NCI-H2081 treated with DMSO at 0.1 percent for 48 hours (cell line): ENCODE measurements around the gene SHISA2.

ENCODE experiments used
- DNase-seq: peaks from one replicate; lab custom pipeline; 2025; lab: John Stamatoyannopoulos, UW

SHISA2 gene

DNA sequence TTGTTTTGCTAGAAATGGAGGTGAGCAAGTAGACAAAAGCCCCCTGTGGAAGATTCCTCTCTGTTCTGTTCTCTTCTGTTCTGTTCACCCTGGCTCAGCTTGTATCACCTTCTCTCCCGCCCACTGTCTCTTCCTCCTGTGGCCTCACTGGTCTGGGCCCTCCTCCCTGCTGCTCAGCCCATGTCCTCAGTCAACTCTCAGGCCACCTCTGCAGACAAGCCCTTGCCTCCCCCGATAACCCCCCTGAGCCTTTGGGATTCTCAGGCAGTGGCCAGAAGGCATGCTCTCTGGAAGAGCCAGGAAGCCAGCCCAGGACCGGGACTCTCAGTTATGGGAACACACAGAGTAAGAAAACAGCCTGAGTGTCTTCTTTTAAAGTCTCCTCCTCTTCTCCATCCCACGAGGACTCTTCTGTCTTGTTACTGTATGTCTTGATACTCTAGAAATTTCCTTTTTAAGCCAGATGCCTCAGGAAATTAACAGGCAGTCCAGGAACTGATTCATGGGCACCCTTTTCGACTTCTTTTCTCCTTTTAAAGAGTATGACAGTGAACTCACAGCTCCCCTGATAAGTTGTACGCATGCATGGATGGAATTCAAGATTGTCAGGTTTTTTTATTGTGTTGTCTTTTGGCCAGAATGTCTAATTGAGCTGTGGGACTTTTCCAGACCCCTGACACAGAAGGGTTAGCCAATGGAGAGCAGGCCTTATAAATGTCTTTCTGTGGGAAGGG, 33.7 kb downstream of the SHISA2 start:
- DNase-seq, result no peak

DNA sequence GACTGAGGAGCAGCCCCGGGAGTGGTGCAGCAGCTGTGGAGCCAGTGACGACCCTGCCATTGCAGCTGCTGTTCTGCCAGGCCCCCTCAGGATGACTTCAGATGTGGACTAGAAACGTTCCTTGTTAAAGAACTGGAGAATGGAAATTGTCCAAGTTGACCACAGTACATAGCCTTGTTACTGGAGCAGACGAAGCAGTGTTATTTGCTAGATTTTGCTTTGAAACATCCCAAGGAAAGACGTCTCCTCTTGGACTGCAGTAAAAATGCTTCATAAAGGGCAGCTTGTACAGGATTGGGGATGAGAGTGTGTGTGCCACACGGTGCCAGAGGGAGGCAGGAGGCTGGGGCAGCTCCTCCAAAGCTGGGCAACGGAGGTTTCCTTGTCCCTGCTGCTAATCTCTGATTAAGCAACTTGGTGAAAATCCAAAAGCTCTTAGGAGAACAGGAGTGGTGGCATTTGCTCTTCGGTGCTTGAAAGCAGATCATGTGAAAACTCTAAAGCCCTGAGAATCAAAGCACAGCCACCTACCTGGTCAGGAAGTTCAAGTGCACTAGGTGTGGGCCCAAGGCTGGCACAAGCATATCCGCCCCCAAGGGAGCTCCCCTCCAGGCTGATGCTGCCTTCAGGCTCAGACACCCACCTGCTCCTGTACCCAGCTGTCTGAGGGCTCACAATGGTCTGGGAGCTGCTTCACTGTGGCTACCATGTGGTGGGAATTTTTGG, 34.5 kb downstream of the SHISA2 start:
- DNase-seq, result no peak

DNA sequence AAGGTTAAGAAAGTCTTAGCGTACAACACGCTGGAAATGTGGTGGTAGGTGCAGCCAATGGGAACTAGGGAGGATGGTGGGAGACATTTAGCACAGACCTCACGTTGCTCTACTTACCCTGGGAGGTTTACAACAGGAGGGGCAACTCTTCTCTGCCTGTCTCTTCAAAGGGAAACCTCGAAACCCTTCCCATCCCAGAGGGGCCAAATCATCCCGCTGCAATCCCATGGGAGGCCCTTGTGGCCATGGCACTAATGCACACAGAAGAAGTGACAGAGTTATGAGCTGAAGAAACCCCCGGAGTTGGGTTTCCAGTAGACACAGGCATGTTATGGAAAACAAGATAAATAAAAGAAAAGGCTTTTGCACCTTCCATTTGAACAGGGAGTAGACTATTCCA, 35.6 kb downstream of the SHISA2 start:
- no peak for DNase-seq

DNA sequence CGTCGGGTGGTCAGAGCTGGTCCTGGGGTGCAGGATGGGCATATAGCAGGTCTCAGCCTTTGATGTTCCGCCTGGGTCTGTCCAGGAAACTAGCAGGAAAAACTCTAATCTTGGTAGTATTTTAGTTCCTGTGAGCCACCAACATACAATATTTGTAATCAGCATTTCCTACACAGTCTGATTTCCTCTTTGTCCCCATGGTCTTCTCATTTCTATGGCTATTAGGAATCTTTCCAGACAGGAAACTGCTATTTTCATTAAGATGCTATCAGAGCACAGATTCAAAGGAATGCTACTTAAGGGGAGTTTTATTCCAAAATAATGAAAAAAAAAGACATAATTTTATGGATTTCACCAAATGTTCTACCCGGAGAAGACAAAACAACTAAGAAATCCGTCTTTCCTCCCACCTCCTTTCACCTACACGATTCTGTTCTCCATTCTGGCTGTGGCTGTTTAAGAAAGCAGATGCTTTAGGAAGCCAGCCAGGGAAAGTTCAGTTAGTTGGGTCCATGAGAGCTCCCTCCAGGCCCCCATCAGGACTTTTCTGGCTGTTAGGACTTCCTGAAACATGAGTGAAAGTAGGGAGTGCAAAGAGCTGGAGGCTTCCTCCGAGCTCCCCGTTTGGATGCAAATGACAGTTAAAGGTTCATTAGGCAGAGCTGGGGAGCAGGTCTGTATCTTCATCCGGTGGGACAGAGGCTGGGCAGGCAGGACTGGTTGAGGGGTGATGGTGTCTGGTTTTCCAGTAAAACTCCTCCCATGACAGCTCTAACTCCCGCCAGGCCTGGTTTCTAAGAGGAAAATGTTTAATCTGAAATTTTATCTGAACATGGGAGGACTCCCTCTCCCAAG, 36.3 kb downstream of the SHISA2 start:
- DNase-seq, result no peak

DNA sequence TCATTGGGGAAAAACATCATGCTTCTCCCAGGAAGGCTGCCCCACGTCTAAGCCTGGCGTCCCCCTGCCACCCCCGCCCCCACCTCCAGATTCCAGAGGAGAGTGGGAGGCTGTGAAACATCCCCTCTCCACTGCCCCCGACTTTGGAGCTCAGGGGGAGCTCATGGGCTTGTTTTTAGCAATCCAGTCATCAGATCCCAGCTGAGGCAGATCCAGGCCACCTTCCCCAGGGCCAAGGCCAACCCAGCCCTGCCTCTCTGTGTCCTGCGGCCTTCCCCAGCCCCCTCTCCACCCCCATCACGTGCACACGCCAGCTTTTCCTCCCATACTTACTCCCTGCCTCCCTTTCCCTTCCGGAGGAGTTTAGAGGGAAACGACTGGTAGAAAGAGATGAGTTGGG, 38.8 kb downstream of the SHISA2 start:
- DNase-seq, result no peak

DNA sequence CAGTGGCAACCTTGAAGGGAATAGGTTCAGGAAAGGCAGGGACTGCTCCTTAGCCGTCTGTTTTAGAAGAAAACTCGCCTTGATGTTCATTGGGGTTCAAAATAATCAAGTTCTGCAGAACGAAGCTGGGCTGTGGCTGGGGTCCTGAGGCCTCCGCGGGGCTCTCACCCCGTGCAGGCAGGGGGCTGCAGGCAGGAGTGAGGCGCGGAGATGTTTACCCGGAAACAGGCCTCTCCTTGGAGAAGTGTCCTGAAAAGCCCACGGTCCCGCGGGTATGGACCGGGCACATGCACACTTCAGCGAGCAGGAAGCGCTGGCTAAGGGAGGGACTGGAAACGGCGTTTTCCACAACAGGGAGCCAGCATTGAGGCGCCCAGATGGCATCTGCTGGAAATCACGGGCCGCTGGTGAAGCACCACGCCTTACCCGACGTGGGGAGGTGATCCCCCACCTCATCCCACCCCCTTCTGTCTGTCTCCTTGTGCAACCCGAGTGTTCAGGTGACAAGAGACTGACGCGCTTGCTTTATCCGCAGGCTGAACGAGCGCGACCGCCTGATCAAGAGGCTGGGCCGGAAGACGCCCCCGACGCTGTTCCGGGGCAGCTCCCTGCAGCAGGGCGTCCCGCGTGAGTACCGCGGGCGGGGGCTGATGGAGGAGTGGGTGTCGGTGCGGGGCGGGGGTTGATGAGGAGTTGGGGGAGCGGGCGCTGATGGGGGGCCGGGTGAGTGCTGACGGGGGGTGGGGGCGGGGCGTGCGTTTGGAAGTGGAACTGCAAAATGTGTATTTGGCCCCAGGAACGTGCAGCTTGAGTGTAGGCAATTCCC, 39.6 kb downstream of the SHISA2 start:
- DNase-seq, result no peak

DNA sequence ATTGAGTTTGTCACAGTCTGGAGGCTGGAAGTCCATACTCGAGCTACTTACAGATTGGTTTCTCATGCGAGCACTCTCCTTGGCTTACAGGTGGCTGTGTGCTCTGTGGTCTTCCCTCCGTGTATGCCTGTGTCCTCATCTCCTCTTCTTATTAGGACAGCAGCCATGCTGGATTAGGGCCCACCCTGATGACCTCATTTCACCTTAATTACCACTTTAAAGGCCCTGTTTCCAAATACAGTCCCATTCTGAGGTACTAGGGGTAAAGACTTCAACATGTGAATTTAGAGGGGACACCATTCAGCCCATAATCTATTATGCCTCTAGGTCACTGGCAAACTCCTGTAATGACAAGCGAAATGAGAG, 40.6 kb downstream of the SHISA2 start:
- no peak for DNase-seq

DNA sequence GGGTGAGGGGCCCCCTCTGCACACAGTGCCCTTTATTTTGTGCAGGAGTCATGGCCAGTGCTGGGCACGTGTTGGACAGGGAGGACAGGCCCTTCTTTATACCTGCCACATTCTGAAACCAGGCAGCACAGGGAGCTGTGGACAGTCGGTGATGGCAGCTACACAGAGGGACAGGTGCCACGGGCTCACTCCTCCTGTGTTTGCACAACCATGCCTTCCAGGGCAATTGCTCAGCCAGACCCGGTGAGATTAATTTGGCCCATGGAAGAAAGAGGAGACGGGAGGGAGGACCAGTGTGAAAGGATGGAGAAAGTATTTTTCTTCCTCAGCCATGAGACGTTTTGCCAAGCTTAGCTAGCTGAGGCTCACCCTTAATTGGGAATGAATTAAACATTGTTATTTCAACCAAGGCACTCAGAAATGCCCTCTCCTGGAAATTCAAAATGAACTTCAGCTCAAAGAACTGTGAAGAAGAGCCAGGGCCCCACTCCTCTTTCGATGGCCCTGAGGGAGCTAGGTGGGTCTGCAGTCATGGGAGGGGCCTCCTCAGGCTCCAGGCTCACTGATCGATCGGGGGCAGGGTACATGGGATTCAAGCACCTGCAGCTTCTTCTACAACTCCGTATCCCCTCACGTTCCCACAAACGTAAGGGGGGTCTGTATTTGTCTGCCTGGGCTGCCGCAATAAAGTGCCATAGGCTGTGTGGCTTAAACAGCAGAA, 41.2 kb downstream of the SHISA2 start:
- DNase-seq, result no peak

DNA sequence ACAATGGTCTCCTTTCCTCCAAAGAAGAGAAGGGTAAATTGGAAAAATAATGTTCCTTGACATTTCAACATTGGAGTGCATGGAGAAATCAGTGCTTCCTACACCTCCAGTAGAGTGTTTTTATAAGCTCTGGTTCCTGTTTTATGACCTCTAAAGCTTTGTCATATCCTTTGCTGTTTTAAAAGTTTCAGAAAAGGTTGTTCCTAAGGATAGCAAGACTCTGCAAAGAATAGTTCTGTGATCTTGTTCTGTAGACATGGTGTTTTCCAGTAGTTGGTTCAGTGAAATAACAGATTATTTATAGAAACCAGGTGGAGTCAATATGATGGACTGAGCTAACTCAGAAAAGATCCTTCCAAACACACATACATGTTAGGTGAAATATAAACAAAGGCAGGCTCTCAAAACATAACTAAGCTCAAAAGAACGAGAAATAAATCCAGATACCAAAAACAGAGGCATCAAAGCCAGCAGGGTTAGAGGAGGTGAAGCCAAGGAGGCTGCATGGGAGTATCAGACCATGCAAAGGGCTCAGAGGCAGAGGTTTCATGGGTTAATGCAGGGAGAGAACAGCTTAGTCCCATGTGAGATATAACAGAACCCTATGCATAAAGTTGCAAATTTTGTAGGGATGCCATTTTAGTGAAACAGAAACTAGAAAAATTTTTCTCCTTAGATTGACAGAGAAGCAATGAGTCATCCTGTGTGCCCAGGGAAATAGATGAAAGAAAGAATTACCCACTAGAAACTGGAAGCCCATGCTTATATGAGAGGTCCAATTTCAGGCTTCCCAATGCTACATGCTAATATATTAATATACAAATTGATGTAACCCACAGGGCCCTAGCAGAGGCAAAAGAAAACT, 44.3 kb downstream of the SHISA2 start:
- DNase-seq, result no peak
